T-cell (primary cell): ENCODE results near the gene NAV2. TPM values are rescaled to one million over a fixed set of nuclear protein-coding genes. Genes with fewer than 3 reads are reported as not detected.

ENCODE experiments used
- ATAC-seq, 4 experiments: fragments of 200-7000 bp in 3 of 4; fragments of 150-1000 bp in 1 of 4; cut with Tn5 transposase; replicated peaks in 1 of 4; 1 replicate in 3 of 4; 2 replicates in 1 of 4; pipeline ENCODE4 v1.10.0; 2021; ENCODE audit warnings: moderate library complexity in 3 of 4, mild to moderate bottlenecking in 2 of 4, moderate number of reproducible peaks in 1 of 4
- CTCF ChIA-PET, 2 donors: fragments of 300-600 bp; sonication (Branson Sonifier 250); formaldehyde crosslinking; loops; one replicate each; lab custom pipeline; 2022; ENCODE audit warnings: antibody characterized with exemption in 2 of 2; lab: Charles Lee
- POLR2A ChIA-PET, 2 donors: fragments of 300-600 bp; sonication (Branson Sonifier 250); formaldehyde crosslinking; loops; one replicate each; lab custom pipeline; 2022; ENCODE audit warnings: antibody characterized with exemption in 2 of 2; lab: Charles Lee
- DNase-seq, 35 experiments: peaks; one replicate each; pipeline versions ENCODE4 v3.0.0 to v3.0.0-alpha.2; 2013 to 2023
- H3K27ac ChIP-seq: one replicate; pipeline ENCODE4 v1.5.1; 2013; ENCODE audit warnings: low read length
- H3K27me3 ChIP-seq, 2 experiments: replicated peaks in 1 of 2; 1 replicate in 1 of 2; 2 replicates in 1 of 2; pipeline versions ENCODE4 v1.6.1 to v1.7.0; 2013; ENCODE audit warnings: low read length in 1 of 2, mixed read lengths in 1 of 2; ENCODE audit not compliant: control insufficient read depth in 2 of 2, insufficient read depth in 2 of 2; ENCODE audit errors: extremely low read depth in 1 of 2
- H3K36me3 ChIP-seq, 2 donors: 1 replicate in 1 of 2; 2 replicates in 1 of 2; pipeline versions ENCODE4 v1.6.1 to v1.7.0; 2013; ENCODE audit warnings: low read length in 1 of 2; ENCODE audit not compliant: control insufficient read depth in 2 of 2, insufficient read depth in 1 of 2; ENCODE audit errors: extremely low read depth in 1 of 2
- H3K4me1 ChIP-seq, 2 experiments: 1 replicate in 1 of 2; 2 replicates in 1 of 2; pipeline versions ENCODE4 v1.6.1 to v1.7.0; 2013; ENCODE audit warnings: low read length in 2 of 2, mixed read lengths in 1 of 2; ENCODE audit not compliant: insufficient read depth in 2 of 2, control insufficient read depth in 1 of 2; ENCODE audit errors: extremely low read depth in 1 of 2
- H3K4me3 ChIP-seq, 2 donors: 1 replicate in 1 of 2; 2 replicates in 1 of 2; pipeline versions ENCODE4 v1.5.1 to v1.7.0; 2013; ENCODE audit warnings: mild to moderate bottlenecking in 2 of 2, low read length in 1 of 2, moderate library complexity in 1 of 2; ENCODE audit not compliant: control insufficient read depth in 1 of 2; ENCODE audit errors: extremely low read depth in 1 of 2
- H3K9me3 ChIP-seq: 2 replicates; pipeline ENCODE4 v1.7.0; 2013
- H3K27ac Mint-ChIP-seq, 2 donors: one replicate each; pipeline ENCODE4 v1.8.0; 2020 to 2021; ENCODE audit warnings: mild to moderate bottlenecking in 2 of 2, mixed read lengths in 2 of 2
- H3K27me3 Mint-ChIP-seq, 2 donors: one replicate each; pipeline ENCODE4 v1.8.0; 2021 to 2022; ENCODE audit warnings: mixed read lengths in 2 of 2
- H3K36me3 Mint-ChIP-seq: one replicate; pipeline ENCODE4 v1.8.0; 2021; ENCODE audit warnings: mixed read lengths
- H3K4me1 Mint-ChIP-seq, 3 donors: one replicate each; pipeline ENCODE4 v1.8.0; 2020 to 2022; ENCODE audit warnings: mixed read lengths in 3 of 3, mild to moderate bottlenecking in 1 of 3
- H3K4me3 Mint-ChIP-seq, 3 donors: one replicate each; pipeline ENCODE4 v1.8.0; 2020 to 2022; ENCODE audit warnings: mild to moderate bottlenecking in 3 of 3, mixed read lengths in 3 of 3, moderate library complexity in 3 of 3
- H3K9me3 Mint-ChIP-seq, 3 donors: one replicate each; pipeline ENCODE4 v1.8.0; 2020 to 2022; ENCODE audit warnings: mixed read lengths in 3 of 3
- WGBS: methylation state at CpG from one replicate; pipeline ENCODE4 v1.1.5; 2013; ENCODE audit warnings: missing lambda C conversion rate; ENCODE audit not compliant: insufficient coverage; 5-methylcytosine and 5-hydroxymethylcytosine counted together
- total RNA-seq, 35 experiments: library from RNA in 6 of 35; stranded (reverse) in 6 of 35; fragments of 120-200 nt in 1 of 35; gene quantifications; one replicate each; pipeline versions ENCODE4 v1.2.1 to v1.2.4 and lab custom pipeline; 2013 to 2026

The NAV2 gene
- total RNA-seq, 5 donors from 2014 or later (not counting 1 experiment from before 2014, with no cell fraction given), result 0.55 to 3.0 (median 1.8) TPM

GRCh38 chr11:20021212-20021611 lies 308.6 kb downstream of the NAV2 start:
- Mint-ChIP-seq H3K36me3 (no peaks in the 10 kb centered on the region), H3K27ac (no peak overlapping the region), H3K4me1 (no peaks in the 10 kb centered on the region), H3K9me3 (no peaks in the 10 kb centered on the region), H3K4me3 (no peak overlapping the region), H3K27me3 (peaks cover 0 to 8% of the 10 kb centered on the region in 2 donors)
- ATAC-seq (no peak), DNase-seq (no peak)
- H3K4me3 ChIP-seq, result no peak overlapping the region
- 100% methylated on average over 1 of the region's 4 CpGs for WGBS
- no peak overlapping the region for H3K27ac ChIP-seq
- no peaks in the 10 kb centered on the region for H3K4me1 ChIP-seq
- no peaks in the 10 kb centered on the region for H3K36me3 ChIP-seq
- CTCF ChIA-PET, result no interaction called here
- peaks cover 0 to 6% of the 10 kb centered on the region in 2 experiments for H3K27me3 ChIP-seq
- H3K9me3 ChIP-seq, result no peaks in the 10 kb centered on the region
- POLR2A ChIA-PET, result no interaction called here

DNA sequence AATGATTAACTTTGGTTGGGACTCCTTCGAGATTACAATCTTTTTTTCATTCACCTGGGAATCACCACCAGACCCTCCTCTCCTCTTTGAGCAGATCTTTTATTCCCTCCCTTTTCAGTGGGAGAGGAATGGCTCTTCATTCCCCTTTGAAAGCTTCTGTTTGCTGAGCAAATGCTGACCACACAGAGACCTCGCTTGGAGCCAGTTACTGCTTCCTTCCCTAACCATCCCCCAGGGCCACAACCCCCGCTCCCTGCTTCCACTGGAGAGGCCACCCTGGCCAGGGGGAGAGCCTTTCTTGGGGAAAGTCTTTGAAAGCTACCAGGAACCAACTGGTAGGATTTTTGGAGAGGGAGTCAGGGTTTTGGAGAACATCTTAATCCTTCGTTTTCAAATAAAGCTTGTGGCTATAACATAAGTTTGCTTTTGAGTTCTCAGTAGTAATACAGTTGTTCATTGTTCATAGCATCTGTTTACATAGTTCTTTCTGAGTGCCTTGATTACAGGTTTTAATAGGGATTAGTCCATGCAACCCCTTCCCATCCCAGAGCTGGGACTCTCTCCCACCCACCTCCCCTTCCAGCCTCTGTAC lies 309.2 kb downstream of the NAV2 start:
- Mint-ChIP-seq H3K4me3 (no peak overlapping the region), H3K27ac (no peak overlapping the region), H3K36me3 (no peaks in the 10 kb centered on the region), H3K4me1 (no peaks in the 10 kb centered on the region), H3K27me3 (peaks cover 0 to 8% of the 10 kb centered on the region in 2 donors), H3K9me3 (no peaks in the 10 kb centered on the region)
- WGBS, result no CpG with 5 or more reads among the region's 4 CpGs
- Histone ChIP-seq H3K27ac (no peak overlapping the region), H3K4me1 (no peaks in the 10 kb centered on the region), H3K4me3 (no peak overlapping the region), H3K9me3 (no peaks in the 10 kb centered on the region), H3K36me3 (no peaks in the 10 kb centered on the region), H3K27me3 (peaks cover 0 to 6% of the 10 kb centered on the region in 2 experiments)
- DNase-seq, result no peak
- ChIA-PET CTCF (no interaction called here), POLR2A (no interaction called here)
- no peak for ATAC-seq

DNA sequence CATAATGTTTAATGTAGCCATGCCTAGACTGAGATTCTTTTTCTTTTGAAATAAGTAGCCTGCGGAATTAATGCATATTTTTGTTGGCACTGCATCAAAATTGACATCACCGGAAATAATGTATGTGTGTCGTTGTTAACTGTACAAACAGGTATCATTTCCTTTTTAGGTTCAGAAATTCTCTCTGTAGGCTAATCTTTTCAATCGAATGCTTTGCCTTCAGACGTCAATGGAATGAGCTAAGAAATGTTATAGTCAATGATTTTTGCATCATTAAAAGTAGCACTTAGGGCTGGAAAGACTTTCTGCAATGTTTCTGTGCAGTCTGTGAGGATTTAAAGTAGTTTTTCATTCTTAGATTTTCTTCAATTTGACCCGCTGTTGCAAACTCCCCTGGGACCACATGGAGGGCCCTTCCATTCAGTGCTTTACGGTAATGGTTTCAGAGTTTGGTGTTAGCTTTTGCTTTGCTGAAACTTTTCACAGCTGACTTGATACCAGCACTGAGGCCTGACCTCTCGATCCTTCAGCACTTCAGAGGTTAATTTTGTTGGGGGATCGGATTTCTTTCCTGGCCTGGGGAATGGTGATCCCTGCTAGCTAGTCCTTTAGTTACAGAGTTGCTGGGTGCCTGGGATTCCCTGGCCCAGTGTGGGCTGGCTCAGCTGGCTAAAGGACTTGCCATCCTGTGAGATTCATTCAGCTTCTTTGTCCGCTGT lies 309.9 kb downstream of the NAV2 start:
- Histone ChIP-seq H3K9me3 (no peaks in the 10 kb centered on the region), H3K4me3 (no peak overlapping the region), H3K27ac (no peak overlapping the region), H3K36me3 (no peaks in the 10 kb centered on the region), H3K4me1 (no peaks in the 10 kb centered on the region), H3K27me3 (peaks cover 0 to 6% of the 10 kb centered on the region in 2 experiments)
- ChIA-PET POLR2A (no interaction called here), CTCF (no interaction called here)
- no peak for DNase-seq
- H3K9me3 Mint-ChIP-seq, result no peaks in the 10 kb centered on the region
- no peak overlapping the region for H3K4me3 Mint-ChIP-seq
- WGBS, result 76% methylated on average over 8 of the region's 10 CpGs
- H3K27ac Mint-ChIP-seq, result no peak overlapping the region
- no peak for ATAC-seq
- no peaks in the 10 kb centered on the region for H3K4me1 Mint-ChIP-seq
- H3K36me3 Mint-ChIP-seq, result no peaks in the 10 kb centered on the region
- H3K27me3 Mint-ChIP-seq, result peaks cover 0 to 6% of the 10 kb centered on the region in 2 donors

- ChIA-PET POLR2A (no interaction called here), CTCF (no interaction called here)
- DNase-seq (no peak), ATAC-seq (no peak)
- Mint-ChIP-seq H3K27ac (no peak overlapping the region), H3K36me3 (no peaks in the 10 kb centered on the region), H3K9me3 (no peaks in the 10 kb centered on the region), H3K27me3 (peaks cover 0 to 4% of the 10 kb centered on the region in 2 donors), H3K4me3 (no peak overlapping the region), H3K4me1 (no peaks in the 10 kb centered on the region)
- Histone ChIP-seq H3K27me3 (peaks cover 0 to 6% of the 10 kb centered on the region in 2 experiments), H3K9me3 (no peaks in the 10 kb centered on the region), H3K4me3 (no peak overlapping the region), H3K36me3 (no peaks in the 10 kb centered on the region), H3K4me1 (no peaks in the 10 kb centered on the region), H3K27ac (no peak overlapping the region)
- WGBS, result 71% methylated on average over 1 of the region's 6 CpGs
These were observed 310.4 kb downstream of the NAV2 start for GRCh38 chr11:20023082-20023426.

- no peak for ATAC-seq
- CTCF ChIA-PET, result interaction anchor here in 1 of 2 donors (0.7 kb wide), 1 partner anchor 1031 kb away, joined by 3 read pairs; no protein-coding TSS in a partner anchor
- H3K4me3 Mint-ChIP-seq, result no peak overlapping the region
These were observed 311.7 kb downstream of the NAV2 start for GRCh38 chr11:20024172-20024935.

DNA sequence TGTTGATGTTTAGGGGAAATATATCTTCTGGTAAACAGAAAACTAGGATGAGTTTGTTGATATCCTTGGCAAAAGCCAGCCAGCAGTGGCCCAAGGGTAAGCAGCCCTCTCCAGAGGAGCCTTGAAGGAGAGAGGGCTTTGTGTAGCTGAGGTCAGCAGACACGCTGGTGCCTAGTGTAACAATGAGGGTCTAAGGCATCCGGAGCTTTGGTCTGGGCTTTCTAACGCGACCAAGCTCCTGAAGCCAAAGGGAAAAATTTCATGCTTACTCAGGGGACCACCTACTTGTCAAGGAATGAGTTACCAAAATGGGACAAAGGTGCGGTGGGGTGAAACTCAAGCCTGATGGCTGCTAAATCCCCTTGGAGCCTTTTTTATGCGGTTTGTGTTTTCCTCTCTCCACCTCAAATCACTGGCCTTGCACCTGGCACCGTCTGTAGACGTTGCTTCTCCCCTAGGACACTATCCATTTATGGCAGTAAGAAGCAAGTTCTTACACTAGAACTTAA lies 312.7 kb downstream of the NAV2 start:
- H3K27ac ChIP-seq, result no peak overlapping the region
- no peak overlapping the region for H3K4me3 ChIP-seq
- no peaks in the 10 kb centered on the region for H3K36me3 ChIP-seq
- ATAC-seq, result no peak
- Mint-ChIP-seq H3K27ac (no peak overlapping the region), H3K4me3 (no peak overlapping the region), H3K27me3 (peaks cover 0 to 4% of the 10 kb centered on the region in 2 donors), H3K9me3 (no peaks in the 10 kb centered on the region), H3K36me3 (no peaks in the 10 kb centered on the region), H3K4me1 (no peaks in the 10 kb centered on the region)
- WGBS, result 95% methylated on average over 5 of the region's 8 CpGs
- peaks cover 0 to 6% of the 10 kb centered on the region in 2 experiments for H3K27me3 ChIP-seq
- ChIA-PET CTCF (no interaction called here), POLR2A (no interaction called here)
- DNase-seq, result no peak
- H3K4me1 ChIP-seq, result no peaks in the 10 kb centered on the region
- H3K9me3 ChIP-seq, result no peaks in the 10 kb centered on the region

More at GRCh38 chr11:20024172-20024935, 311.7 kb downstream of the NAV2 start:
- Histone ChIP-seq H3K4me1 (no peaks in the 10 kb centered on the region), H3K4me3 (no peak overlapping the region), H3K27ac (no peak overlapping the region), H3K36me3 (no peaks in the 10 kb centered on the region), H3K9me3 (no peaks in the 10 kb centered on the region), H3K27me3 (peaks cover 0 to 6% of the 10 kb centered on the region in 2 experiments)
- POLR2A ChIA-PET, result interaction anchor here in 1 of 2 donors (0.6 kb wide), 1 partner anchor 1022 kb away, joined by 7 read pairs; no protein-coding TSS in a partner anchor
- no peaks in the 10 kb centered on the region for H3K36me3 Mint-ChIP-seq
- no peak for DNase-seq
- peaks cover 0 to 4% of the 10 kb centered on the region in 2 donors for H3K27me3 Mint-ChIP-seq
- H3K9me3 Mint-ChIP-seq, result no peaks in the 10 kb centered on the region
- H3K27ac Mint-ChIP-seq, result no peak overlapping the region
- no peaks in the 10 kb centered on the region for H3K4me1 Mint-ChIP-seq
- WGBS, result 68% methylated on average over 3 of the region's 6 CpGs
